Sigmoid colon (tissue), 7 donors: Measurements from ENCODE around the gene ARHGEF11. TPM values are rescaled to one million over a fixed set of nuclear protein-coding genes. Genes with fewer than 3 reads are reported as not detected.

Source experiments
- DNase-seq: peaks from one replicate; pipeline ENCODE4 v3.0.0-alpha.2; 2019
- H3K27ac ChIP-seq, 4 donors: fragments of 200-600 bp; sonication (generic); one replicate each; pipeline ENCODE4 v1.5.1; 2016 to 2019; ENCODE audit warnings: mild to moderate bottlenecking in 1 of 4
- H3K27me3 ChIP-seq, 3 donors: fragments of 200-600 bp; sonication (generic); one replicate each; pipeline ENCODE4 v1.5.1; 2019; ENCODE audit warnings: mild to moderate bottlenecking in 1 of 3
- H3K36me3 ChIP-seq, 4 donors: fragments of 200-600 bp; sonication (generic); one replicate each; pipeline ENCODE4 v1.5.1; 2016 to 2019
- H3K4me1 ChIP-seq, 4 donors: fragments of 200-600 bp; sonication (generic); one replicate each; pipeline ENCODE4 v1.5.1; 2017 to 2019
- H3K4me3 ChIP-seq, 4 donors: fragments of 200-600 bp; sonication (generic); one replicate each; pipeline ENCODE4 v1.5.1; 2017 to 2019; ENCODE audit warnings: mild to moderate bottlenecking in 2 of 4, moderate library complexity in 1 of 4
- H3K9me3 ChIP-seq, 4 donors: fragments of 200-600 bp in 3 of 4; sonication (generic) in 3 of 4; one replicate each; pipeline versions ENCODE4 v1.5.1 to v1.6.1; 2013 to 2019
- EP300 ChIP-seq, 4 donors: sonication (generic); formaldehyde crosslinking; IDR thresholded peaks; one replicate each; pipeline ENCODE4 v1.6.1; 2017; ENCODE audit warnings: antibody characterized with exemption in 4 of 4
- POLR2A ChIP-seq, 2 donors: fragments of 450-650 bp; IDR thresholded peaks; one replicate each; pipeline ENCODE4 v1.6.1; 2016; ENCODE audit warnings: antibody characterized with exemption in 2 of 2, mild to moderate bottlenecking in 2 of 2, moderate library complexity in 2 of 2
- POLR2AphosphoS5 ChIP-seq, 4 donors: sonication (generic); formaldehyde crosslinking; IDR thresholded peaks; one replicate each; pipeline ENCODE4 v1.6.1; 2017; ENCODE audit warnings: antibody characterized with exemption in 4 of 4
- WGBS, 2 donors: extraction: QIAGEN DNeasy Blood & Tissue Kit; methylation state at CpG; one replicate each; pipeline ENCODE4 v1.1.7; 2013; 5-methylcytosine and 5-hydroxymethylcytosine counted together
- intact Hi-C: fragments of 100-400 bp; cut with DNase I; formaldehyde crosslinking; loops from one replicate; pipeline ENCODE4 v1.15.1; 2023
- polyA plus RNA-seq, 3 donors: library from polyadenylated mRNA; stranded (reverse); fragments of 200-250 nt; gene quantifications; one replicate each; pipeline ENCODE4 v1.2.3, GENCODE V29; 2013
- total RNA-seq, 4 donors: library from RNA; depleted of rRNA; stranded (reverse); fragments of >200 nt; gene quantifications; one replicate each; pipeline ENCODE4 v1.1.0, GENCODE V29; 2016
- TF ChIP-seq, protein P1 (sequence below), 4 experiments: fragments of 450-650 bp in 3 of 4; fragments of 200-600 bp in 1 of 4; IDR thresholded peaks; one replicate each; pipeline ENCODE4 v1.5.1; 2016 to 2019; ENCODE audit warnings: antibody characterized with exemption in 4 of 4, mild to moderate bottlenecking in 3 of 4, moderate library complexity in 2 of 4
- donor health status: healthy with polysubstance abuse.
- donor health status: Bipolar disorder and iron deficiency.
- donor health status: healthy.

The ARHGEF11 gene
- total and polyA plus RNA-seq, 7 donors: 14.8 to 46.8 (median 27.5) TPM

DNA sequence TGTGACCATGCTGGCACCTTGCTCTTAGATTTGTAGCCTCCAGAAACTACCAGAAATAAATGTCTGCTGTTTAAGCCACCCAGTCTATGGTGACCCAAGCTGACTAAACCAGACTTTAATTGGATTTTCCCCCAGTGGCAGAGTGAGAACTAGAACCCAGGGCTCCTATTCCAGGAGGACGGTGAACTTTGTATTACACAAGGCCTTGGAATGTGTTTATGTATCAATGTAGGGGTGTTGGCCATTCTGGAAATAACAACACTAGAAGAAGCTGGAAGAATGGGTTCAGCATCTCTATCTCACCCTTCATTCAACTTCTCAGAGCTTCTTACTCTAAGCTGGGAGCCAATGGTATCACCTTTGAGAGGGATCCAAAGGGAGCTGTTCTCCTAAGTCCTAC is 37.0 kb downstream of the ARHGEF11 start:
- H3K27ac ChIP-seq: no peak overlapping the region
- H3K9me3 ChIP-seq: no peaks in the 10 kb centered on the region
- H3K4me1 ChIP-seq: peaks cover 0 to 52% (median 46%) of the 10 kb centered on the region in 4 donors
- H3K27me3 ChIP-seq: no peaks in the 10 kb centered on the region
- 76 to 79% methylated on average over 1 of the region's 1 CpG for WGBS, 2 donors
- no peak for DNase-seq
- intact Hi-C loops: loop anchor here (2.0 to 10.0 kb wide), 2 partner anchors 18 to 66 kb away; no protein-coding TSS in a partner anchor
- TF ChIP-seq POLR2AphosphoS5 (IDR thresholded peaks at IDR 0.05): no peak
- no peak for TF ChIP-seq EP300 (IDR thresholded peaks at IDR 0.05)
- TF ChIP-seq, protein P1, sequence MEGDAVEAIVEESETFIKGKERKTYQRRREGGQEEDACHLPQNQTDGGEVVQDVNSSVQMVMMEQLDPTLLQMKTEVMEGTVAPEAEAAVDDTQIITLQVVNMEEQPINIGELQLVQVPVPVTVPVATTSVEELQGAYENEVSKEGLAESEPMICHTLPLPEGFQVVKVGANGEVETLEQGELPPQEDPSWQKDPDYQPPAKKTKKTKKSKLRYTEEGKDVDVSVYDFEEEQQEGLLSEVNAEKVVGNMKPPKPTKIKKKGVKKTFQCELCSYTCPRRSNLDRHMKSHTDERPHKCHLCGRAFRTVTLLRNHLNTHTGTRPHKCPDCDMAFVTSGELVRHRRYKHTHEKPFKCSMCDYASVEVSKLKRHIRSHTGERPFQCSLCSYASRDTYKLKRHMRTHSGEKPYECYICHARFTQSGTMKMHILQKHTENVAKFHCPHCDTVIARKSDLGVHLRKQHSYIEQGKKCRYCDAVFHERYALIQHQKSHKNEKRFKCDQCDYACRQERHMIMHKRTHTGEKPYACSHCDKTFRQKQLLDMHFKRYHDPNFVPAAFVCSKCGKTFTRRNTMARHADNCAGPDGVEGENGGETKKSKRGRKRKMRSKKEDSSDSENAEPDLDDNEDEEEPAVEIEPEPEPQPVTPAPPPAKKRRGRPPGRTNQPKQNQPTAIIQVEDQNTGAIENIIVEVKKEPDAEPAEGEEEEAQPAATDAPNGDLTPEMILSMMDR (IDR thresholded peaks at IDR 0.05): no peak
- TF ChIP-seq POLR2A (IDR thresholded peaks at IDR 0.05): no peak
- H3K36me3 ChIP-seq: no peaks in the 10 kb centered on the region
- no peak overlapping the region for H3K4me3 ChIP-seq

DNA sequence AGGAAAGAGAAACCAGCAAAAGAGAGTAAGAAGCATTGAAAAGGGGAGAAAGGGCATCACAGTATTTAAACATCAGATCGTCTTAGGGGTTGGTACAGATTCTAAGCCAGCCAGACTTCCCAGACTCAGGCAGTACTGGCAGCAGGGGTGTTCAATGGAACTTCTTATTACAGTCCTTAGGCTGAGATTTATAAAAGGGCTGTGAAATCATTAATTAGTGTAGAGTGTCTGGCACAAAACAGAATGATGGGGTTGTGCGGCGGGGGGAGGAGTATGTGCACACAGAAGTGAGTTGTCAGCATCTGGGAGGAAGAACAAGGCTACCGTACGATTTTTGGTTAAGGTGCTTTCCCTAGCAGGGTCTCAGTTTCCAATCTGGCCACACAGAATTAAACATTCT is 38.2 kb downstream of the ARHGEF11 start:
- 68 to 74% methylated on average over 5 of the region's 5 CpGs for WGBS, 2 donors
- TF ChIP-seq POLR2AphosphoS5 (IDR thresholded peaks at IDR 0.05) (no peak), POLR2A (IDR thresholded peaks at IDR 0.05) (no peak), EP300 (IDR thresholded peaks at IDR 0.05) (no peak)
- TF ChIP-seq, protein P1 (IDR thresholded peaks at IDR 0.05): no peak
- Histone ChIP-seq H3K27me3 (no peaks in the 10 kb centered on the region), H3K9me3 (no peaks in the 10 kb centered on the region), H3K27ac (no peak overlapping the region), H3K36me3 (no peaks in the 10 kb centered on the region), H3K4me1 (peaks cover 0 to 62% (median 51%) of the 10 kb centered on the region in 4 donors), H3K4me3 (no peak overlapping the region)
- intact Hi-C loops: loop anchor here (10.0 kb wide), 1 partner anchor 67 kb away; no protein-coding TSS in a partner anchor
- no peak for DNase-seq

DNA sequence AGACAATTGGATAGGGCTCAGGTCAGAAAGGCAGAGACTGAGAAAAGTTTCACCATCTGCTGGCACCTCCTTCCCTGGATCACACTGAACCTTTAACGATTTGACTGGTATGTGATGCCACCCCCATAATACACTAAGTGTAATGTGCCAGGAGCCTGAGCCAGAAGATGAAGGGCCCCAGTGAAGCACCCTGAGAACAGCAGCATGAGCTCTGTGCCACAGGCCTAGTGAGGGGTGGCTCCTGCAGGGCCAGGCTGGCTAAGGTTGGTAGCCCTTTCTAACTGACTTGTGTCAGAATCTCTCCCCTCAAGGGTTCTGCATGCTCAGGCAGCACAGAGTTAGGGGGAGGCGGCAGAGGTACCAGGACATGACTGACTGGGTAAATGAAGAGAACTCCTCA is 38.9 kb downstream of the ARHGEF11 start:
- Histone ChIP-seq H3K27ac (no peak overlapping the region), H3K4me1 (peaks cover 0 to 66% (median 55%) of the 10 kb centered on the region in 4 donors), H3K9me3 (no peaks in the 10 kb centered on the region), H3K27me3 (no peaks in the 10 kb centered on the region), H3K36me3 (no peaks in the 10 kb centered on the region), H3K4me3 (no peak overlapping the region)
- TF ChIP-seq POLR2A (IDR thresholded peaks at IDR 0.05) (no peak), POLR2AphosphoS5 (IDR thresholded peaks at IDR 0.05) (no peak), EP300 (IDR thresholded peaks at IDR 0.05) (no peak)
- TF ChIP-seq, protein P1 (IDR thresholded peaks at IDR 0.05): no peak
- WGBS, 2 donors: 89 to 95% methylated on average over 2 of the region's 2 CpGs
- no peak for DNase-seq
- intact Hi-C loops: loop anchor here (10.0 kb wide), 1 partner anchor 68 kb away; no protein-coding TSS in a partner anchor

DNA sequence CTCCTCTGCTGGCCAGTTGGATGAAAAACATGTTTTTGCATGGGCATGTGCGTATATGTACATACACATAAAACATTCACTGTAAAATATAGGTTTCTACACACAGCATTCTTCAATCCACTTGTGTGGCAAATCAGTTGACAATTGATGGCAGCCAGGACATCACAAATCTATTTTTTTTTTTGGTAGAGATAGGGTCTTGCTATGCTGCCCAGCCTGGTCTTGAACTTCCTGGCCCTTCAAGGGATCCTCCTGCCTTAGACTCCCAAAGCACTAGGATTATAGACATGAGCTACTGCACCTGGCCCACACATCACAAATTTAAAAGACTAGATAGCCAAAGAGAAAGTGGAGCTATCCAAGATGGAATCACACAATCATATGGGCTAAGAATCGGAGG is 39.6 kb downstream of the ARHGEF11 start:
- no peaks in the 10 kb centered on the region for H3K9me3 ChIP-seq
- intact Hi-C loops: loop anchor here (10.0 kb wide), 1 partner anchor 69 kb away; no protein-coding TSS in a partner anchor
- no peaks in the 10 kb centered on the region for H3K27me3 ChIP-seq
- no peak for DNase-seq
- H3K36me3 ChIP-seq: no peaks in the 10 kb centered on the region
- H3K27ac ChIP-seq: no peak overlapping the region
- WGBS, 2 donors: 48% methylated on average over 2 of the region's 2 CpGs
- H3K4me3 ChIP-seq: no peak overlapping the region
- peaks cover 0 to 73% (median 62%) of the 10 kb centered on the region in 4 donors for H3K4me1 ChIP-seq
- TF ChIP-seq, protein P1 (IDR thresholded peaks at IDR 0.05): no peak
- TF ChIP-seq POLR2AphosphoS5 (IDR thresholded peaks at IDR 0.05) (no peak), POLR2A (IDR thresholded peaks at IDR 0.05) (no peak), EP300 (IDR thresholded peaks at IDR 0.05) (no peak)

DNA sequence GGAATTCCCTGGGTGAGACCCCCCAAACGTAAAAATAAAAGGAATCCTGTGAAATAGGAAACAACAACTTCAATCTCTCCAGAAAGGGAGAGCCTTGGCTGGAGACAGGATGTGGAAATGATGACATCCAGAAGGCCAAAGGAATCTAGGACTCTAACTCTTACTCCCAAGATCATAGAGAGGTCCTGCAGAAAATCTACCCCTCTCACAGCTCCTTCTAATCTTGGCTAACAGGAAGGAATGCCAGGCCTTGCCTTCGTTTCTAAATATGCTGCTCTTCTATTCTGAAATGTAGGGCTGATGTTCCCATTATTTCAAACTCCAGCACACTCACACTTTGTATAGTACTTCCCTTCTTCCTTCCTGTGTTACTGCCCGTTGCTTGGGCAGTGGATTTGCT is 40.7 kb downstream of the ARHGEF11 start:
- H3K4me1 ChIP-seq: peaks cover 0 to 76% (median 64%) of the 10 kb centered on the region in 4 donors
- TF ChIP-seq POLR2A (IDR thresholded peaks at IDR 0.05) (no peak), POLR2AphosphoS5 (IDR thresholded peaks at IDR 0.05) (no peak), EP300 (IDR thresholded peaks at IDR 0.05) (no peak)
- TF ChIP-seq, protein P1 (IDR thresholded peaks at IDR 0.05): no peak
- no peak overlapping the region for H3K27ac ChIP-seq
- WGBS, 2 donors: 52 to 73% methylated on average over 3 of the region's 3 CpGs
- no peaks in the 10 kb centered on the region for H3K9me3 ChIP-seq
- H3K4me3 ChIP-seq: no peak overlapping the region
- H3K27me3 ChIP-seq: no peaks in the 10 kb centered on the region
- DNase-seq: no peak
- no peaks in the 10 kb centered on the region for H3K36me3 ChIP-seq
- intact Hi-C loops: loop anchor here (10.0 kb wide), 1 partner anchor 70 kb away; no protein-coding TSS in a partner anchor
